ENCODE data around the gene PVRIG. TPM values are rescaled to one million over a fixed set of nuclear protein-coding genes. Genes with fewer than 3 reads are reported as not detected.
"Not testable (repeated sequence)": the region's sequence is repeated elsewhere in the genome, so short reads cannot be mapped to it uniquely, and the experiment has no call there.

PVRIG gene
- total RNA-seq, result 1 to 10 TPM in 1 of 2 donors, not detected in 1; 1.1 TPM
- long read RNA-seq, partial matches to known transcripts, result 1 of 1 reads
- long read RNA-seq, other reads (novel, unspliced or antisense), result 0 of 1 reads

DNA sequence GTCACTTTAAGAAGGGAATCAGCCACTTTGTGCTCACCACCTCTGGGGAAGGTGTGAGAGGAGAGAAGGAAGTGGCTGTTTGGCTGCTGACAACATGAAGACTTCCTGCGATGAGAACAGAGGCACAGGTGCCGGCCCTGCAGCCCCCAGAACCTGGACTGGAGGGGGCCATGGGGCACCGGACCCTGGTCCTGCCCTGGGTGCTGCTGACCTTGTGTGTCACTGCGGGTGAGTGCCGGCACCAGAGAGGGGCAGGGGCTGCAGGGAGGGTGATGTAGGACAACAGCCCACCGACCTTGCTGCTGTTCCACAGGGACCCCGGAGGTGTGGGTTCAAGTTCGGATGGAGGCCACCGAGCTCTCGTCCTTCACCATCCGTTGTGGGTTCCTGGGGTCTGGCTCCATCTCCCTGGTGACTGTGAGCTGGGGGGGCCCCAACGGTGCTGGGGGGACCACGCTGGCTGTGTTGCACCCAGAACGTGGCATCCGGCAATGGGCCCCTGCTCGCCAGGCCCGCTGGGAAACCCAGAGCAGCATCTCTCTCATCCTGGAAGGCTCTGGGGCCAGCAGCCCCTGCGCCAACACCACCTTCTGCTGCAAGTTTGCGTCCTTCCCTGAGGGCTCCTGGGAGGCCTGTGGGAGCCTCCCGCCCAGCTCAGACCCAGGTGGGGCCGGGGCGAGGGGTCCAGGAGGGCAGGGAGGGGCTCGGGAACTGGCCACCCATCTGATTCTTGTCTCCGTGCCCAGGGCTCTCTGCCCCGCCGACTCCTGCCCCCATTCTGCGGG, at the start of gene PVRIG:
Gene PVRIG, plus strand, starts transcription at position 149 of the 785 bp plus-strand sequence. Its CDS starts 22 bp downstream, at position 171.
- ATAC-seq; intact Hi-C loops (cut with DNase I, micrococcal nuclease); DNase-seq: not testable (repeated sequence)

DNA sequence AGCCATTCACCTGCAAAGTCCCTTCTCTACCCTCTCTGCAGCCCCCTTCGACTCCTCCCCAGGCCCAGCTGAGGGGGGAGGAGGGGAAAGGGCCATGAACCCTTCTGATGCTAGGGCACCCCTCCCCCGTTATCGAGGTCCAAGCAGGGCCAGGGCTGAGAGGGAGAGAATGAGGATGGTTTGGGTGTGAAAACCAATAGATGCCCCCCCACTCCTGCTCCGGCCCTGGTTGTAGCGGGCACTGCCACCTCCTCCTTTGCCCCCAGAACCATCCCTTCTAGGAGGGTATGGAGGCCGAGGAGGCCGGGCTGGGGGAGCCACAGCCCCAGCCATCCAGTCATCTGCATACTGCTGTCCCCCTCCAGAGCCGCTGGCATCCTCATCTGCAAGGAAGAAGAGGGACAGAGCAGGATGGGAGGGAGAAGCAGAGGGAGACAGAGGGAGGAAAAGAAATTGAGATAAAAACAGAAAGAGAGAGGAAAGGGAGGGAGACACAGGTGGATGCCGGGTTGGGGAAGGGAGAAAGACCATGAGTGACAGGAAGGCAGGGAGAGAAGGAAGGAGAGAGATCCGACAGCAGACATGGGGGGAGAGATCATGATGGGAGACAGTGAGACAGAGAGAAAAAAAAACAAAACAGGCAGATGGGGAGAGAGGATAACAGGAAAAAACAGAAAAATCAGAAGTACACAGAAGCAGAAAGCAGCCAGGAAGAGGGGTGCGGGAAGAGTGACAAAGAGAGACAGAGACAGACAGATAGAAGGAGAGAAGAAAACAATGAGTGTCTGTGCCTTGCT, 49.5 kb upstream of the PVRIG start:
- intact Hi-C loops (cut with DNase I, micrococcal nuclease), result no loop called here
- peak in 1 of 2 donors; percentile 21 for DNase-seq
- ATAC-seq, result no peak

DNA sequence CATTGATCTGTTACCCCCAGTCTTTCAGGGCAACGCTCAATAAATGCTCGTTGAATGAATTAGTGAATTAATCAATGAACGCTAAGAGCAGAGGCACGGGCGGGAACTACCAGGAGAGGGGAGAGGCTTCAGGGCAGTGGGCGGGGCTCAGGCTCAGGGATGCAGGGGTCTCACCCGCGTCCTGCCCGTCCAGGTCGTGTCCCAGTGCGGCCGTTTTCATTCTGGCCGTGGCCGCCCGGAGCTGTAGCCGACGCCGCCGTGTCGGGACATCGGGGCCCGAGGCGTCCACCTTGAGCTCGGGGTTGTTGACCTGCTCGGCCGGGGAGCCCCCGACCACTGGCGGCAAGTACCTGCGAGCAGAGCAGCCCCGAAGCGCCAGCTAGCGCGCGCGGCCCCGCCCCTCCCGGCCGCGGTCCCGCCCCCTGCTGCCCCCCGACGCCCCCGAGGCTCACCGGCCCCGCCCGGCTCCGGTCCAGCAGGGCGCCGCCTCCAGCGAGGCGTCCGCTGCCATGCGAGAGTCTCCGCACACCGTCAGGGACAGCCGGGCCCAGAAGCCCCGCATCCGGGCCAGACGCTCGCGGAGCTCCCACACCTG, 48.6 kb upstream of the PVRIG start:
- ATAC-seq (peak; percentile 34), DNase-seq (peak in 1 of 2 donors; percentile 53)
- intact Hi-C loops (cut with DNase I, micrococcal nuclease), result no loop called here

DNA sequence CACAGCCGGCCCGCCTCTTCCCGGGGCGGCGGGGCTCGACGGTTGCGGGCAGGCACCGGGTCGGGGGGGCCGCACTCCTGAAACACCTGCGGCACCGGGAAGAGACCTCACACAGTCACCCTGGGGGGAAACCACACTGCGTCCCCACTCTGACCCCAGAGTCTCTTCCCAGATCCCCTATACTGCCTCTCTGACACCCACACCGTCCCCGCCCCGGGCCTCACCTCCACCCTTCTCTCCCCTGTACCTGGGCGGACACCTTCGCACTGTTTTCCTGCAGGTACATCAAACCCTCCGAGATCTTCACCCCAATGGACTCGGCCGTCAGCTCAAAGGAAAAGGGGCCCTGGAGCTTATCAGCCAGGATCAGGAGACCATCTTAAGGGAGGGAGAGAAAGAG, 47.9 kb upstream of the PVRIG start:
- intact Hi-C loops (cut with DNase I, micrococcal nuclease), result no loop called here
- no peak for DNase-seq
- no peak for ATAC-seq

DNA sequence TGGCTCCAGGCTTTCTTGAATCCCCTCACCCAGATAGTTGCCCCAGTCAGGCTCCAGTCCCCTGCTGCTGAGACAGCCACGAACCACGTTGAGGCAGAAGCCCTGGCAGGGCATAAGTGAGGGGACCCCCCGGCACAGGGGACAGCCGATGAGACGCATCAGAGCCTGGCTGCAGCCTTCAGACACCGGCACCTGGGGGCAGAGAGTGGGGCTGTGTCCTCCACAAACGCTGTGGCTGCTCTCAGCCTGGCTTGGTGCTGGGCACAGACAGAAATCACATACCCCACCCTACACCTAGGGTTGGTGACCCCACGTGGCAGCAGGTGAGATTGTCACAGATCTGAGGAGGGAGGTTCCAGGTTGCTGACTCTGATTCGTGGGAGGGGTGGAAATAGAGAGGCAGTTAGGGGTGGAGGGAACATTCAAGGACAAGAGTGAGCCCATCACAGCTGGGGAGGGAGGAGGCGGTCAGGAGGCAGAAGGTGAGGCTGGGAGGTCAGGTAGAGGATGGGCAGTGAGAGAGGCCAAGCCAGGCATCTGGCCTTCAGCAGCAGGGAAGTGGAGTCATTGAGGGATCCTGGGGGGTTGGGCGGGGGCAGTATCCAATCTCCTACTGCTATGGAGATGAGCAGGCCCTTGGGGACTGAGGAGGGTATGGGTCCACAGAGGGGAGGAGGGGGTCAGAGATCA, 45.8 kb upstream of the PVRIG start:
- DNase-seq (no peak), ATAC-seq (no peak)
- intact Hi-C loops (cut with DNase I, micrococcal nuclease), result no loop called here

DNA sequence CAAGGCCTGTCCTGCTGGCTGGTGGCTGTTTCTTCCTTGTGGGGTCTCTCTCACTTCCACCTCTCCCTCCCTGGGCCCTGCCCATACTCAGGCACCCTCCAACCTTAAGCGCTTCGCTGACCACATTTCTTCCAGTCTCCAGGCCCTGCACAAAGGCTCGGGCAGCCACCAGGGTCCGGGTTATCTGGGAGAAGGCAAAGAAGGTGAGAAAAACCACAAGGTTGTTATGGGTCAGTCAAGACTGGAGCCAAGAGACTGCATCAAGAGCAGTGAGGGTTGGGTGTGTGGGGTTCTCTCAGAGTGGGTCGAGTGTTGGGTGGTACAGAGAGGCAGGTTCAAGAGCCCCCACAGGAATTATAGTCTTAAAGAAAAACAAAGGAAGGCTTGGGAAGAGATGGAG, 45.2 kb upstream of the PVRIG start:
- intact Hi-C loops (cut with DNase I, micrococcal nuclease), result no loop called here
- DNase-seq (no peak), ATAC-seq (no peak)

DNA sequence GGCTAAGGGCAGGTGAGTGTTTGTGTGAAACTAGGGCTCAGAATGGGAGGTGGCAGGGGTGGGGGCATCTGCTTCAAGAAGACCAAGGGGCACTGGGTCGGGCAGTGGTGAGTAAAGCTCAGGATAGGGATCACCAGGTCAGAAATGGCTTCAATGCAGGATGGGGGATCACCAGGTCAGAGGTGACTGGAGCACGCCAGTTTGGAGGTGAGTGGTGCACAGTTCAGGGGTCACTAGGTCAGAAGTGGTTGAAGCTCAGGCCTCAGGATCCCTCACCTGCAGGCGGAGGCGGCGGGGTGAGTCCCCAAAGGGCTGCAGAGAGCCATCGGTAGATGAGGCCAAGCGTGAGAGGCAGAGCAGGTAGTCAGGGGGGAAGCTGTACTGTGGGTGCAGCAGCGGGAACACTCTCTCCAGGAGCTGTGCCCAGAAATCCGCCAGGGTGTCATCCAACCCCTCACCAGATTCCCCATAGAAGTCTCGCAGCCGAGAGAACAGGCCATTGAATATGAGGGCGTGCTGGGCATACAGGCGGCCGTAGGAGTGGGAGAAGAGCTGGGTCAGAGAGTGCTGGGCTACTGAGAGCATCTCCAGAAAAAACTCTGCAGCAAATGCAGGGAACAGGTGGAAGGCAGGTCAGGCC, 44.3 kb upstream of the PVRIG start:
- ATAC-seq (no peak), DNase-seq (no peak)
- intact Hi-C loops (cut with DNase I, micrococcal nuclease), result no loop called here

DNA sequence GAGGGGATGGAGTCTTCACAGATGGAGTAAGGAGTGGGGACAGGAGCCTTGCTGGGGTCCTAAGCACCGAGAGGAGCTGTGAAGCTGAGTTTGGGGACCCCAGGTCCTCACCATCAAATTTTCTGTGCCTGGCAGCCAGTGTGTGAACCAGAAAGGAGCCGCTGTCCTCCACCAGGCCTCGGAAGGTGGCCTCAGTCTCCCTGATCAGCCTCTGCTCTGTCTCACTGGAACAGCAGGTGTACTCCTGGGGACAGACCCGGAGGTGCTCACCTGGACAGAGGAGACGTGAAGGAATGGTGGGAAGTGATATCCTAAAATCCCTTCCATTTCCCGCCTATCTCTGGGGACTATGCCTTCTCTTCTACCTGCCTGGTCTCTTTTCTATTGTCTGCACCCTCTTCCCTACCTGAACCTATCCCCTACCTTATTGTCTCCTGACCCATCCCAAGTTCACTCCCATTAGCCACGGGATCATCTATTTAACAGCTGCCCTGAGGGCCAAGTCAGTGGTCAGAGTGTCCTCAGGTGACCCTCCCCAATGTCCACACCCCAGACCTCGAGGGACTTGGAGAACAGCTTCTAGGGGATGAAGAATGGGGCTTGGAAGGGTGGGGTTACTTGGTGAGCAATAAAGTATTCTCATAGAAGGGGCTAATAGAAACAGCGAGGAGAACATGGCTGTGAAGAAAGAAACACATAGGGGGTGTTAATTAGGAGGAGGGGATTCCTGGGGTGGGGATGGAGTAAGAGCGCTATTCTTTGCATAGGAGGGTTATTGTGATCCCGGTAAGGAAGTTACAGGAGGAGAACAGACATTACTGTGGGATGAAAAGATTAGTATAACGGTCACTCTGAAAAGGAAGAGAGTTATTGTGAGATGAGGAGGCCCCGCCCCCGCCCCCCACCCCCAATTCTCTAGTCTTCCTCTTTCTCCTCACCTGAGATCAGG, 43.4 kb upstream of the PVRIG start:
- DNase-seq (no peak), ATAC-seq (no peak)
- intact Hi-C loops (cut with DNase I, micrococcal nuclease), result no loop called here

DNA sequence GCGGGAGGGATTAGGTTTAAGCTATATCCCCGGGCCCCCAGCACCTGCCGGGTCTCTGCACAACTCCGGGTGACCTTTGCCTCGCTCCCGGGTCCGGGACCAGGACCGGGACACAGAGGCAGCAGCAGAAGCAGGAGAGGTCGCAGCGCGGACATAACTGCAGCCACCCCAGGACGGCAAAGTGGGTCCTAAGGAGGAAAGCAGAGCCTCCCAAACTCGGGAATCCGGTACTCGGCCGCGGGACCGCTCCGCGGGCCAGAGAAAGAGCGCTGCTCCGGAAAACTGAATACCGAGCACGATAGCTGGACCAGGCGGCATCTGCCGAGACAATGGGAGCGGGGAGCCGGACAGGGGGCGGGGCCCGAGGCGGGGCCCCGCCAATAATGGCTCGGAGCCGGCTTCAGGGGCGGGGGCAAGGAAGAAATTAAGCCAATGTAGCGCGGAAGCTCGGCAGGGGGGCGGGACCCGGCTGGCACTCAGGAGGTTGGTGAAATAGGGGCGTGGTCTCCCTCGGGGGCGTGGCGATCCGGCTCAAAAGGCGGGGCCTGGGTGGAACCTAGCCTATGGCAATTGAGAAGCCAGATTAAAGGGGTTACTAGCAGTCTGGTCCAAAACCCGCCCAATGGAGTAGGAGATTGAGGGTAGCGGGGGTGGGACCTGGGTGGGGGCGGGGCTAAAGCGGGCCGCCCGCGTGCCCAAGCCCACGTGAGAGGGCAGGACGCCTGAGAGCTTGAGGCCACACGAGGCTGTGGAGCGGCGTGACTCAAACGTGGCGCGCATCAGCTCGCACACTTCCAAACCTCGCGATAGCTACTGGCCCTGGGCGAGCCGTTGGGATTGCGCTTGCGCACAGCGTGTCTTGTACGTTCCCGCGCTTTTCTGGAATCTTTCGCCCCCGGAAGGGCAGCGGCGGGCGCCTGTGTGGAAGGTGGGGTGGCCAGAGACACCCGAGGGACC, 42.4 kb upstream of the PVRIG start, which contains the start of the genes GPC2 and STAG3:
Gene GPC2, minus strand, starts transcription at position 337 of the 957 bp plus-strand sequence. Its CDS starts 182 bp downstream, at position 155.
Gene STAG3, plus strand, starts transcription at position 874 of the 957 bp plus-strand sequence. CDS start 2,639 bp downstream, outside the sequence.
- peak; percentile 96 to 98 for DNase-seq
- intact Hi-C loops (cut with DNase I, micrococcal nuclease), result no loop called here

DNA sequence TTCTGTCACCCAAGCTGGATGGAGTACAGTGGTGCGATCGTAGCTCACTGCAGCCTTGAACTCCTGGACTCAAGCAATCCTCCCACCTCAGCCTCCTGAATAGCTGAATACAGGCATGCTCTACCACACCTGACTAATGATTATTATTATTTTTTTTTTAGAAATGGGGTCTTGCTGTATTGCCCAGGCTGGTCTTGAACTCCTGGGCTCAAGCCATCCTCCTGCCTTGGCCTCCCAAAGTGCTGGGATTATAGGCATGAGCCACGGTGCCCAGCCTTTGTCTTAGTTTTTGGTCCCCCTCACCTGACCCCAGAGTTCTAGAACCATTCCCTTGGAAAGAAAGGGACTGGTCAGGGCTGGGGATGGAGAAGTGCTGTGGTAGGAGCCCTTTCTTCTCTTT, 39.7 kb upstream of the PVRIG start:
- DNase-seq; ATAC-seq; intact Hi-C loops (cut with DNase I, micrococcal nuclease): not testable (repeated sequence)

More for the DNA sequence above, 42.4 kb upstream of the PVRIG start, which contains the start of the genes GPC2 and STAG3:
- ATAC-seq, result peak; percentile 97

DNA sequence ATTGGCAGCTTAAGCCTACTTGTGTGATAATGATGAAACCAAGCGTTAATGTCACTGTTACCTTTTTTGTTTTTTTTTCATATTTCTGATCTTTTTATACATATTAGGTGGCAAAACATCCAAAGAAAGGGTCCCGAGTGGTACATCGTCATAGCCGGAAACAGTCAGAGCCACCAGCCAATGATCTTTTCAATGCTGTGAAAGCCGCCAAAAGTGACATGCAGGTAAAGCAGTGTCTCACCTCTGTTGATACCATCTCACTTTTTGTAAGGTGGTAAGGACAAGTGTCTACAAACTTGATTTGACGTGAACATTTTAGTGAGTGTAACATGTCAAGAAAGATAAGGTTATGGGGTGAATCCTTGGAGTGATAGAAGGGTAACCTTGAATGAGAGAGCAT, 37.1 kb upstream of the PVRIG start:
- ATAC-seq; DNase-seq; intact Hi-C loops (cut with DNase I, micrococcal nuclease): not testable (repeated sequence)

DNA sequence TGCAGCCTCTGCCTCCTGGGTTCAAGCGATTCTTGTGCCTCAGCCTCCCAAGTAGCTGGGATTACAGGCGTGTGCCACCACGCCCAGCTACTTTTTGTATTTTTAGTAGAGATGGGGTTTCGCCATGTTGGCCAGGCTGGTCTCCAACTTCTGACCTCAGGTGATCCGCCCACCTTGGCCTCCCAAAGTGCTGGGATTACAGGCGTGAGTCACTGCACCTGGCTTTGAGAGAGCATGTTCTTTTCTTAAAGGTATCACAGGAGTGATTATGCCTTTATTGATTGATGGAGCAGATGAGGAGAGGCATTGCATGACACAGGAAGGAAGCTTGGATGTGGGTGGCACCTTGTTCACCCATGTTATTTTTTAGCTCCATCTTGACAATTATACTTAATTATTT, 36.7 kb upstream of the PVRIG start:
- ATAC-seq; intact Hi-C loops (cut with DNase I, micrococcal nuclease); DNase-seq: not testable (repeated sequence)

DNA sequence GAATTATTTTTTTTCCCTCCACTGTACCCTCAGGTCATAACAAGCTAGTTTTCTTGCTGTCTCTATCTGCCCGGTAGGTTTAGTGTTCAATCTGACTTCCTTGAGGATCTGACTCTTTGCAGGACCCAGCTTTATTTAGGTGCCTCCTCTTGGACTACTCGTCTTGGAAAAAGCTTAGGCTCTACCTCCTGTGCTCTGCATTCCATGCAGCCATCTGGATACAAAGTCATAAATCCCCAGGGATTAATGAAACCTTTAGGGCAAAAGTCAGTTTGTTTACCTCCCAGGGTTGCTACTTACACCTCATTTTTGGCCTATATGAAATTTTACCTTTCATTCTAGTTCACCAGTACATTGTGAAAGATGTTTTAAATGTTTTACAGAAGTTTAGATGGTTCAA, 34.0 kb upstream of the PVRIG start:
- DNase-seq, result no peak
- intact Hi-C loops (cut with DNase I, micrococcal nuclease), result no loop called here
- ATAC-seq, result no peak

DNA sequence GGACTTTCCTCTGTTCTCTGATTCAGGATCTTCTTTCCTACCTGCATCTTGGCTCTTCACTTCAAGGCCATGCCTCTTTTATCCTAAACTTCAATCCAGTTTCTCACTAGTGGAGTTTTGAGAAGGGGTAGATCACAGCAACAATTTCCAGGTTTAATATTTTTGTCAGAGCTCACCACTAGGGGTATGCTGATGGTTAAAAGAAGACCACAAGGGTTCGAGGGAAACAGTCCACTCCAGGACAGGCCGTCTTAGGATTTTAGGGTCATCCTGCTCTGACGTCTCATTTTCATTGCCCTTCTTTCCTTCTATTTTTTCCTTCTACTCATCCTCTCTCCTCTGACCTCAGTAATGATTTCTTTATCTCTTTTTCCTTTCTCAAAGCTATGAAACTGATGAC, 30.7 kb upstream of the PVRIG start:
- ATAC-seq (no peak), DNase-seq (no peak)
- intact Hi-C loops (cut with DNase I, micrococcal nuclease), result no loop called here

DNA sequence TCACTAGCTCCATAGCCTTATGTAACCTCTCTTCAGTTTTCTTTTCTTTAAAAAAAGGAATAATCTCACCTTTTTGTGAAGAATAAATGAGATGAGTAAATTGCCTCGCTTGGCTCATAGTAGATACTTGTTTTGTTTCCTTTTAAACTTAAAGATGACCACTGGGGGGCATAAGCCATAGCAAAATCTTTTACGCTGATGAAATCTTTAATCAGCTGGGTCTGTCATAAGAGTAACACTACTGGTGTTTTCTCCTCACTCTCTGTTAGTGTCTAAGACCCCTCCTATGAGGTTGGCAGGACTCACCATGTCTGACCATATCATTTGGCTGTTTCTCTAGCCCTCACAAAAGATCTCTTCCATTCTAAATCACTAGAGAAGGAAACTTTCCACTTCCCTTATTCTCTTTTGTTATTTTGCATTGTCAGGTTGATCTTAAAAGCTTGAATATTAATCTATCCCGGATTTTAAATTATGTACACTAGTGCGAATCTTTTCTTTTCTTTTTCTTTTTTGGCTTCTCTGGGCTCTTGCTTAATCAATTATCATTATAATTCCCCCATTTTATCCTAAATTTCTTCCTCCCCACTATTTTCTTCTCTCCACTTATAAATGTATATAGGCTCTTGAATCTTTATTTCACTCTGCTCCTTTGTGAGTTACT, 29.6 kb upstream of the PVRIG start:
- DNase-seq (no peak), ATAC-seq (peak; percentile 62)

More for the DNA sequence above, 29.6 kb upstream of the PVRIG start:
- intact Hi-C loops (cut with DNase I, micrococcal nuclease), result no loop called here
